Natural killer cell (primary cell): ENCODE results near the gene HTR3B. TPM values are rescaled to one million over a fixed set of nuclear protein-coding genes. Genes with fewer than 3 reads are reported as not detected.

Experiments
- ATAC-seq, 3 donors: fragments of 150-1000 bp in 2 of 3; fragments of 200-7000 bp in 1 of 3; cut with Tn5 transposase; 1 replicate in 1 of 3; 2 replicates in 2 of 3; pipeline ENCODE4 v1.10.0; 2021; ENCODE audit warnings: mild to moderate bottlenecking in 2 of 3, moderate library complexity in 2 of 3
- DNase-seq, 2 donors: peaks; one replicate each; pipeline versions ENCODE4 v3.0.0 to v3.0.0-alpha.2; 2013 to 2021; ENCODE audit warnings: mixed read lengths in 1 of 2
- H3K27ac ChIP-seq: one replicate; pipeline ENCODE4 v1.5.1; 2013; ENCODE audit warnings: mild to moderate bottlenecking, low read length
- H3K27me3 ChIP-seq: one replicate; pipeline ENCODE4 v1.6.1; 2013; ENCODE audit warnings: low read length; ENCODE audit not compliant: control insufficient read depth, insufficient read depth
- H3K36me3 ChIP-seq: one replicate; pipeline ENCODE4 v1.6.1; 2013; ENCODE audit warnings: low read length; ENCODE audit not compliant: control insufficient read depth, insufficient read depth
- H3K4me1 ChIP-seq: one replicate; pipeline ENCODE4 v1.6.1; 2013; ENCODE audit warnings: low read length; ENCODE audit not compliant: control insufficient read depth, insufficient read depth
- H3K4me3 ChIP-seq: one replicate; pipeline ENCODE4 v1.5.1; 2013; ENCODE audit warnings: low read length
- H3K9me3 ChIP-seq: one replicate; pipeline ENCODE4 v1.6.1; 2013; ENCODE audit warnings: low read length; ENCODE audit not compliant: control insufficient read depth, insufficient read depth
- H3K27ac Mint-ChIP-seq, 2 donors: one replicate each; pipeline ENCODE4 v1.8.0; 2022; ENCODE audit warnings: mild to moderate bottlenecking in 2 of 2, mixed read lengths in 2 of 2, moderate library complexity in 1 of 2
- H3K27me3 Mint-ChIP-seq, 2 donors: one replicate each; pipeline ENCODE4 v1.8.0; 2022; ENCODE audit warnings: low read depth in 2 of 2, mixed read lengths in 2 of 2
- H3K36me3 Mint-ChIP-seq: one replicate; pipeline ENCODE4 v1.8.0; 2022; ENCODE audit warnings: mixed read lengths
- H3K4me1 Mint-ChIP-seq, 2 donors: one replicate each; pipeline ENCODE4 v1.8.0; 2022; ENCODE audit warnings: mixed read lengths in 2 of 2
- H3K4me3 Mint-ChIP-seq: one replicate; pipeline ENCODE4 v1.8.0; 2022; ENCODE audit warnings: mild to moderate bottlenecking, moderate library complexity, mixed read lengths
- H3K9me3 Mint-ChIP-seq, 2 donors: one replicate each; pipeline ENCODE4 v1.8.0; 2022; ENCODE audit warnings: mixed read lengths in 2 of 2
- CTCF ChIP-seq: fragments of 200-600 bp; IDR thresholded peaks from one replicate; pipeline ENCODE4 v1.8.0; 2022; ENCODE audit warnings: antibody characterized with exemption
- WGBS: methylation state at CpG from one replicate; pipeline ENCODE4 v1.1.7; 2013; ENCODE audit warnings: missing lambda C conversion rate; ENCODE audit not compliant: insufficient coverage; 5-methylcytosine and 5-hydroxymethylcytosine counted together
- intact Hi-C: fragments of 100-400 bp; cut with micrococcal nuclease; formaldehyde crosslinking; loops from one replicate; pipeline ENCODE4 v1.14.2; 2022
- total RNA-seq, 4 donors: library from RNA; stranded (reverse); fragments of 120-200 nt in 1 of 4; gene quantifications; one replicate each; pipeline versions ENCODE4 v1.2.3 to v1.2.4, GENCODE V29; 2013 to 2022

The HTR3B gene
- total RNA-seq, 3 donors from 2014 or later (not counting 1 experiment from before 2014, with no cell fraction given), result not detected

- H3K36me3 Mint-ChIP-seq, result no peaks in the 10 kb centered on the region
- 72% methylated on average over 1 of the region's 2 CpGs for WGBS
- intact Hi-C loops, result no loop called here
Observed at GRCh38 chr11:113989916-113990315, 85.3 kb downstream of the HTR3B start.

GRCh38 chr11:113991170-113991569 lies 86.6 kb downstream of the HTR3B start:
- 17% methylated on average over 4 of the region's 4 CpGs for WGBS
- no peak overlapping the region for H3K4me3 Mint-ChIP-seq
- H3K27me3 ChIP-seq, result no peaks in the 10 kb centered on the region
- H3K36me3 ChIP-seq, result no peaks in the 10 kb centered on the region
- H3K9me3 ChIP-seq, result no peaks in the 10 kb centered on the region
- no peak overlapping the region for H3K27ac ChIP-seq
- DNase-seq (no peak), ATAC-seq (no peak)
- no peak for TF ChIP-seq CTCF
- H3K4me3 ChIP-seq, result no peak overlapping the region
- peaks cover 21 to 22% of the 10 kb centered on the region in 2 donors for H3K27me3 Mint-ChIP-seq
- no peak overlapping the region for H3K27ac Mint-ChIP-seq
- no peaks in the 10 kb centered on the region for H3K4me1 ChIP-seq
- H3K9me3 Mint-ChIP-seq, result no peaks in the 10 kb centered on the region
- no peaks in the 10 kb centered on the region for H3K36me3 Mint-ChIP-seq
- intact Hi-C loops, result no loop called here
- H3K4me1 Mint-ChIP-seq, result no peaks in the 10 kb centered on the region

More at GRCh38 chr11:113989916-113990315, 85.3 kb downstream of the HTR3B start:
- DNase-seq, result no peak
- no peak for ATAC-seq
- Histone ChIP-seq H3K4me3 (no peak overlapping the region), H3K9me3 (no peaks in the 10 kb centered on the region), H3K27me3 (no peaks in the 10 kb centered on the region), H3K27ac (no peak overlapping the region), H3K4me1 (no peaks in the 10 kb centered on the region), H3K36me3 (no peaks in the 10 kb centered on the region)
- Mint-ChIP-seq H3K4me3 (no peak overlapping the region), H3K27me3 (peaks cover 18 to 21% of the 10 kb centered on the region in 2 donors), H3K27ac (no peak overlapping the region), H3K4me1 (no peaks in the 10 kb centered on the region), H3K9me3 (no peaks in the 10 kb centered on the region)
- TF ChIP-seq CTCF, result no peak

GRCh38 chr11:113991718-113992458 lies 87.3 kb downstream of the HTR3B start:
- H3K27ac Mint-ChIP-seq, result no peak overlapping the region
- peaks cover 21 to 25% of the 10 kb centered on the region in 2 donors for H3K27me3 Mint-ChIP-seq
- H3K36me3 Mint-ChIP-seq, result no peaks in the 10 kb centered on the region
- H3K4me3 Mint-ChIP-seq, result no peak overlapping the region
- no peak overlapping the region for H3K27ac ChIP-seq
- intact Hi-C loops, result no loop called here
- DNase-seq (no peak), ATAC-seq (no peak)
- H3K36me3 ChIP-seq, result no peaks in the 10 kb centered on the region
- TF ChIP-seq CTCF, result no peak
- H3K9me3 ChIP-seq, result no peaks in the 10 kb centered on the region
- no peaks in the 10 kb centered on the region for H3K4me1 ChIP-seq
- no peaks in the 10 kb centered on the region for H3K9me3 Mint-ChIP-seq
- no peaks in the 10 kb centered on the region for H3K27me3 ChIP-seq
- WGBS, result 63% methylated on average over 7 of the region's 7 CpGs
- no peaks in the 10 kb centered on the region for H3K4me1 Mint-ChIP-seq
- no peak overlapping the region for H3K4me3 ChIP-seq
